Activated CD8-positive, alpha-beta memory T cell treated with anti-CD3 and anti-CD28 coated beads for 24 hours (primary cell): ENCODE data around the gene ADISSP.
"Not testable (repeated sequence)": the region's sequence is repeated elsewhere in the genome, so short reads cannot be mapped to it uniquely, and the experiment has no call there.

ENCODE experiments used
- DNase-seq: peaks from one replicate; pipeline ENCODE4 v3.0.0-alpha.2; 2020

Gene ADISSP

GRCh38 chr20:3797592-3798372 lies 30.2 kb upstream of the ADISSP start:
- DNase-seq = no peak

DNA sequence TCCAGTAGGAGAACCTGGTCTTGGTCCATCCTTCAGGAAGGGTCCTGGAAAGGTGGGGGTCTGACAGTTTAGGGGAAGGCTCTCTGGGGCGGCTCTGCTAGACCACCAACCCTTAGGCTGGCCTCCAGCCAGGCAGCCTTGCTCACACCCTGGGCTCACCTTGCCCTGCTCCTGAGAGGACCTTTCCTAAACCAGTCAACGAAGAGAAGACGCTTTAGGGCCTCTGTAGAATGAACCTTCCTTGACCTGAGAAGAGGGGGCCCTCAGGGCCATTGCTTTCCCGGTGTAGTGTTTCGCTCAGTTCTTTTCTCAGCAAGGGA lies 29.6 kb upstream of the ADISSP start:
- no peak for DNase-seq

DNA sequence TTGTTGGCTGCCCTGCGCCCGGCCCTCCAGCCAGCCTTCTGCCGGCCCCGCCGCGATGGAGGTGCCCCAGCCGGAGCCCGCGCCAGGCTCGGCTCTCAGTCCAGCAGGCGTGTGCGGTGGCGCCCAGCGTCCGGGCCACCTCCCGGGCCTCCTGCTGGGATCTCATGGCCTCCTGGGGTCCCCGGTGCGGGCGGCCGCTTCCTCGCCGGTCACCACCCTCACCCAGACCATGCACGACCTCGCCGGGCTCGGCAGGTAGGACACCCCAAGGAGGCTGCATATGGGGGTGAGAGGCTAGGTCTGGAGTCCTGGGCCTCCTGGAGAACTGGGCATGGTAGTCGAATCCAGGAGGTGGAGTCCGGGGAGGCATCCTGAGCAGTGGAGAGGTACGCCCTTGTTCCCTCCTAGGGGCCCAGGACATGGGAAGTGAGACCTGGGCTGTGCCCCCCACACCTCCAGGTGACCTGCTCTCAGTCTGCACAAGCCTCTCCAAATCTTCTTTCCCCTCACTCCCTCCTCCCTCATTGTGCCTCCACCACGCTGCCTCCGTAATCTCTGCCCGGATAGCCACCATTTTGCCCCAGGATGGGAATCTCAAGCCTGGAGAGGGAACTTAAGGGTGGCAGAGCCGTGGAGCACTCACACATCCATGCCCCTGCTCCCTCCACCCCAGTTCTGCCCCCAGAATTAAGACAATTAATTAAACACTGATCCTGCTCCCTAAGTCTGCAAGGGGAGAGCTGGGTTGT lies 29.1 kb upstream of the ADISSP start:
- DNase-seq = no peak

GRCh38 chr20:3795511-3796468 lies 28.2 kb upstream of the ADISSP start, which contains the start of gene CDC25B:
Gene CDC25B, plus strand, starts transcription at chr20:3796310. Its CDS starts 222 bp downstream, at chr20:3796532.
- DNase-seq = peak; percentile 94

- no peak for DNase-seq
Observed at GRCh38 chr20:3794701-3795420, 27.3 kb upstream of the ADISSP start.

DNA sequence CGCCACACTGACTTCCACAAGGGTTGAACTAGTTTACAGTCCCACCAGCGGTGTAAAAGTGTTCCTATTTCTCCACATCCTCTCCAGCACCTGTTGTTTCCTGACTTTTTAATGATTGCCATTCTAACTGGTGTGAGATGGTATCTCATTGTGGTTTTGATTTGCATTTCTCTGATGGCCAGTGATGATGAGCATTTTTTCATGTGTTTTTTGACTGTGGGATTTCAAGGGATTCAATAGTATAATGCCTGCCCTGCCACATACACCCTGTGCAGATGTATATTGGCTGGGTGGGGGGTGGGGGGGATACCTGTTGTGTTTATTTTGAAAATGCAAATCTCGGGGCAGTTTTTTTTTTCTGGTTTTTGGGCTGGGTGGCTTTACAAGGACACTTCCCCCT lies 26.6 kb upstream of the ADISSP start:
- not testable (repeated sequence) for DNase-seq

GRCh38 chr20:3789201-3789600 lies 21.6 kb upstream of the ADISSP start:
- not testable (repeated sequence) for DNase-seq

DNA sequence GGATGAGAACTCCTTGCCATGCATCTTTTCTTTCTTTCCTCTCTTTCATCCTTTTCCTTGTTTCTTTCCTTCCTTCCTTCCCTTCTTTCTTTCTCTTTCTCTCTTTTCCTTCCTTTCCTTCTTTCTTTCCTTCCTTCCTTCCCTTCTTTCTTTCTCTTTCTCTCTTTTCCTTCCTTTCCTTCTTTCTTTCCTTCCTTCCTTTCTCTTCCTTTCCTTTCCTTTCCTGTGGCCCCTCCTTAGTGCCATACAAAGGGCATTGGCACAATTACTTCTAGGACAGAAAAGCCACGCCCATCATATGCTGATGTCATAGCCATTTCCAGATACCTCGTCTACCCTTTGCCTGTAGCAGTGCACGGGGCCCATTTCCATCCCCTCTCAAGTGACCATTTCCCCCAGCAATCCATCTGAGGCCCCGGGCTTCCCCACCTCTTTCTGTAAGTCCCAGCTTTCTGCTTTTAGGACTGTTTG lies 21.2 kb upstream of the ADISSP start:
- no peak for DNase-seq

DNA sequence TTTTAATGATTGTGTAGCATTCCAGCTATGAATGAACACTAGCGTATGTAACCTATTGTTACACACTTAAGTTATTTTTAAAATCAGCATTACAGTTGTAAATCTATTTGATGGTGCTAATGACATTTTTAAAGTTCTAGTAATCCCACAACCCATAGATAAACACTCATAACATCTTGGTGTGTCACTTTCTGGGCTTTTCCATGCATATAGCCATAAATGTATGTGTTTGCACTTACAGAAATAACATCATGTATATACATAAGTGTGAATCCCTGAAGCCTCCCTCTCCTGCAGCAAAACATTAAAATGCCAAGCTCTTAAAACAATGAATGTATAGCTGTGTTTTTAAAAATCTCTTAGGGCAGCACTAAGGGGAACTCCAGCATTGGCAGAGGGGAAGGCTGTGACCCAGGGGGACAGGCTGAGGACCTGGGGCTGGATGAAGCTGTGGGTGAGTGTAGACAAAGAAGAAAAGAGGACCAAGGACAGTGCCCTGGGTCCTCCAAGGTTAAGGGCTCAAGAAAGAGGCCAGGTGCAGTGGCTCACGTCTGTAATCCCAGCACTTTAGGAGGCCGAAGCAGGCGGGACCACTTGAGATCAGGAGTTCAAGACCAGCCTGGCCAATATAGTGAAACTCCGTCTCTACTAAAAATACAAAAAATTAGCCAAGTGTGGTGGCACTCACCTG lies 19.9 kb upstream of the ADISSP start:
- DNase-seq = no peak

- peak; percentile 97 for DNase-seq
Observed at GRCh38 chr20:3786665-3787323, 19.2 kb upstream of the ADISSP start, which contains the start of gene CENPB. Gene CENPB, minus strand, starts transcription at chr20:3786740. Its CDS starts 257 bp downstream, at chr20:3786483.

DNA sequence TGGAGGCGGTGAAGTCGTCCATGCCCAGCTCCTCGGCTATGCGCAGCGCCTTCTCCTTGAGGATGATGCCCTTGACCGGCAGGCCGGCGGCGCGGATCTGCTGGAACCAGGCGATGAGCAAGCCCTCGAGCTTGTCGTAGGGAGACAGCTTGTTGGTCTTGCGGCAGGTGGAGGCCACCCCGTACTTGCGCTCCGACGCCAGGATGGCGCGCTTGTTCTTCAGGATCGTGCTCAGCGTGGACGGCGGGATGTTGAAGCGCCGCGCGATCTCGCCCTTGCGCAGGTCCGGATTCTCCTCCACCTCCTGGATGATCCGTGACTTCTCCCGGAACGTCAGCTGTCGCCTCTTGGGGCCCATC lies 18.6 kb upstream of the ADISSP start:
- peak; percentile 77 for DNase-seq

- DNase-seq = no peak
Observed at GRCh38 chr20:3785240-3786125, 17.9 kb upstream of the ADISSP start.

DNA sequence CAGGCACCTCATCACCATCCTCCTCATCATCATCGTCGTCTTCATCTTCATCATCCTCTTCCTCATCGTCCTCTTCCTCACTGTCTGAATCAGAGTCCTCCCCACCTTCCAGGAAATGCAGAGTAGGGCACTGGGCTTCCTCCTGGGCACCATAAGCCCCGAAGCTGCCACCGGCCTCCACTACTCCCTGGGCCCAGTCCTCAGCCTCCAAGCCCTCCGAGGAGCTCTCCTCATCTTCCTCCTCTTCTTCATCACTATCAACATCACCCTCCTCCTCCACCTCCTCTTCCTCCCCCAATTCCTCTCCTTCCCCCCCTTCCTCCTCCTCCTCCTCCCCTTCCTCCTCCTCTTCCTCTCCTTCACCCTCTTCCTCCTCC lies 17.3 kb upstream of the ADISSP start:
- DNase-seq = no peak

DNA sequence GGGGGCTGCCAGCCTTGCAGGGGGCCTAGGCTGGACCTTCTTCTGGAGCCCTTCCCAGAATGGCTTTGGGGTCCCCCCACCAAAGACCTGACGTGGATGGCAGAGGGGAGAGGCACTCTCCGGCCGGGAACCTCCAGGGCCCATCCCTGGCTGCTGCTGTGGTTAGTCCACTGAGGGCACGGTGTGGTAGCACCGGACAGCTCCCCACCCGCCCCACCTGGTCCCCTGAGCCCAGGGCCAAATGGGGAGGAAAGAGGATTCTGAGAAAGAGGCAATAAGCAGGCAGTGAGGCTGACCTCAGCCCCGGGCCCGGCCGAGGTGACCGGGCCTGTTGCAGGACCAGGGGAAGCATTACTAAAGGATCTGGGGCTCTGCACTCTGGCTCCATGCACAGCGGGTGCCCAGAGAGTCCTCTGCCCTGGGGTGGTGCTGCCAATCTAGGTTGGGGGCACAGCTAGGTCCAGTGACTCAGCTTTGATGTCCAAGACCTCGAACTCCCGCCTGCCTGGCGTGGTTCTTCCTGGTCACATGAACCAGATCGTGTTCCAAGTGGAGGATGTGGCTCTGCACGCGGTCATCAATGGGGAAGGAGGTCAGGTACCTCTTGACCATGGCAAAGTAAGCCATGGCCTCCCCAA lies 16.8 kb upstream of the ADISSP start:
- no peak for DNase-seq

DNA sequence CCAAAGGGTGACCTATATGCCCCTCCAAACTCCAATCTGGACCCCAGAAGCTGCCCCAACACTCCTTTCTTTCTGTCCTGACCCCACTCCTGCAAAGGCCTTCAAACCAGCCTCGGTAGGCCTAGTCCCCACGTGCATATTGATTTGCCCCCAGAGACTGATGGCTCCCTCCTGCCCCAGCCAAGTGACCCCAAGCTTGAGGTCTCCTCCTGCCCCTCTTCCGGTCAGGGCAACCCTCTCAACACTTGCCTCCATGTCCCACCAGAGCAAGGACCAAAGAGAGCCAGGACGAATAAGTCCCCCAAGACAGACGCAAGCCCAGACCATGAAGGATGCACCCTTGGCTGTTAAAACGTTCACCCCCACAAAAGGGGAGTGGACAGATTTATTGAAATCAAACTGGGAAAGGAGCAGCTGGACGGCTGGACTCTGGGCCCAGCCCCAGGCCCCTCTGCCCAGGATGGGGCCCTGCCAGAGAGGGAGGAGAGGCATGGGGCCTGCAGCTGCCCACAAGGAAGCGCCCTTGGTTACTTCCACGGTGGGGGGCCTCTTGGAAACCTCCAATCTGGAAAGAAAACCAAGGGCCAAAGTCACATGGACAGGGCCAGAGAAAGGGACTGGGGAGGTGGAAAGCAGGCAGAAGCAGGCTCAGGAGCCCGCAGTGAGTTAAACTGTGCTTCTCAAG lies 16.1 kb upstream of the ADISSP start:
- DNase-seq = no peak

- no peak for DNase-seq
Observed at GRCh38 chr20:3783068-3783489, 15.5 kb upstream of the ADISSP start.

GRCh38 chr20:3782597-3782996 lies 15.0 kb upstream of the ADISSP start:
- DNase-seq = no peak

GRCh38 chr20:3781153-3781910 lies 13.8 kb upstream of the ADISSP start, which contains the start of gene SPEF1:
Gene SPEF1, minus strand, starts transcription at chr20:3781448. Its CDS starts 161 bp downstream, at chr20:3781287.
- DNase-seq = peak; percentile 74
